ENCODE measurements around the gene STK11.

The STK11 gene

DNA sequence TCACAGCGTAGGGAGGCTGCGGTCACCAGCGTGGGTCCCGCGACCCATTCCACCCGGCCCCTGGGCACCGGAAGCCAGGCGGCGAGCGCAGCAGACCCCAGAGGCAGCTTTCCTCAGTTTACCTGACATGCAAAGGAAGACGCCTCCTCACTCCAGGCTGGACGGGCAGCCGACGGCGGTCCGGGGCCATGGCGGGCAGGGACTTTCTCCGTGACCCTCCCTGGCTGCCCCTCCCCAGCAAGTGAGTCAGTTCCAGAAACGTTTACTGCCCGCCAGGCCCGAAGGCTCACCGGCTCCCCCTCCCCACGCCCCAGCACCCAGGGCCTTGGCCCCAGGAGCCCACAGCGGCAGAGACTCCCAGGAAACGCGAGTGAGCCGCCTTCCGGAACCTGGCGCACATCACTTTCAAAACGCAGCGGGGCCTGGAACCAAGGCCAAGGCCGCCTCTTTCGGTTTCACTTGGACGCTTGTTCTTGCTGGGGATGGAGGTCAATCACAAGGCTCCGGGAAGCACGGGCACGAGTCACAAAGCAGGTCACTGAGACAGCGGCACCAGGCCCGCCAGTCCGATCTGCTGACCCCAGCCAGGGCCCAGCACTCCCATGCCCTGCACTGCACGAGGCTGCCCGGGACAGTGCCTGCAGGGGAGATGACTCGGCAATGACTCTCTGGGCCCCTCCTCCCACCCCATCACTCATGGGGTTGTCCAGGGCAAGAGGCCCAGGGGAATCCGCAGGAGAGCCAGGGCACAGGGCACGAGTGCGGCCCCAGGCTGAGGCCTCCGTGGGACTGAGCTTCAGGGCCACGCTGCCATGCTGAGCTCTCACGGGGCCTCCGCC, 36.8 kb upstream of the STK11 start:
- no peak overlapping the region for H3K27ac ChIP-seq (replicated peaks)
- H3K4me3 ChIP-seq (replicated peaks; ENCODE audit: insufficient read depth, low read length), result no peak overlapping the region
- H3K27me3 ChIP-seq (ENCODE audit: insufficient read depth, poor library complexity, severe bottlenecking), result no peaks in the 10 kb centered on the region
- no peak for DNase-seq (ENCODE audit: low read depth in 1 of 2, low spot score in 1 of 2)
- TF ChIP-seq SPI1 (IDR thresholded peaks at IDR 0.05; ENCODE audit: borderline replicate concordance, low read depth) (no peak), GABPA (IDR thresholded peaks at IDR 0.05; ENCODE audit: low read depth) (no peak), POLR2AphosphoS5 (IDR thresholded peaks at IDR 0.05; ENCODE audit: low read depth) (no peak)
- TF ChIP-seq, protein P1, sequence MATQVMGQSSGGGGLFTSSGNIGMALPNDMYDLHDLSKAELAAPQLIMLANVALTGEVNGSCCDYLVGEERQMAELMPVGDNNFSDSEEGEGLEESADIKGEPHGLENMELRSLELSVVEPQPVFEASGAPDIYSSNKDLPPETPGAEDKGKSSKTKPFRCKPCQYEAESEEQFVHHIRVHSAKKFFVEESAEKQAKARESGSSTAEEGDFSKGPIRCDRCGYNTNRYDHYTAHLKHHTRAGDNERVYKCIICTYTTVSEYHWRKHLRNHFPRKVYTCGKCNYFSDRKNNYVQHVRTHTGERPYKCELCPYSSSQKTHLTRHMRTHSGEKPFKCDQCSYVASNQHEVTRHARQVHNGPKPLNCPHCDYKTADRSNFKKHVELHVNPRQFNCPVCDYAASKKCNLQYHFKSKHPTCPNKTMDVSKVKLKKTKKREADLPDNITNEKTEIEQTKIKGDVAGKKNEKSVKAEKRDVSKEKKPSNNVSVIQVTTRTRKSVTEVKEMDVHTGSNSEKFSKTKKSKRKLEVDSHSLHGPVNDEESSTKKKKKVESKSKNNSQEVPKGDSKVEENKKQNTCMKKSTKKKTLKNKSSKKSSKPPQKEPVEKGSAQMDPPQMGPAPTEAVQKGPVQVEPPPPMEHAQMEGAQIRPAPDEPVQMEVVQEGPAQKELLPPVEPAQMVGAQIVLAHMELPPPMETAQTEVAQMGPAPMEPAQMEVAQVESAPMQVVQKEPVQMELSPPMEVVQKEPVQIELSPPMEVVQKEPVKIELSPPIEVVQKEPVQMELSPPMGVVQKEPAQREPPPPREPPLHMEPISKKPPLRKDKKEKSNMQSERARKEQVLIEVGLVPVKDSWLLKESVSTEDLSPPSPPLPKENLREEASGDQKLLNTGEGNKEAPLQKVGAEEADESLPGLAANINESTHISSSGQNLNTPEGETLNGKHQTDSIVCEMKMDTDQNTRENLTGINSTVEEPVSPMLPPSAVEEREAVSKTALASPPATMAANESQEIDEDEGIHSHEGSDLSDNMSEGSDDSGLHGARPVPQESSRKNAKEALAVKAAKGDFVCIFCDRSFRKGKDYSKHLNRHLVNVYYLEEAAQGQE (IDR thresholded peaks at IDR 0.05; ENCODE audit: insufficient replicate concordance, low read depth), result no peak
- TF ChIP-seq, protein P2, sequence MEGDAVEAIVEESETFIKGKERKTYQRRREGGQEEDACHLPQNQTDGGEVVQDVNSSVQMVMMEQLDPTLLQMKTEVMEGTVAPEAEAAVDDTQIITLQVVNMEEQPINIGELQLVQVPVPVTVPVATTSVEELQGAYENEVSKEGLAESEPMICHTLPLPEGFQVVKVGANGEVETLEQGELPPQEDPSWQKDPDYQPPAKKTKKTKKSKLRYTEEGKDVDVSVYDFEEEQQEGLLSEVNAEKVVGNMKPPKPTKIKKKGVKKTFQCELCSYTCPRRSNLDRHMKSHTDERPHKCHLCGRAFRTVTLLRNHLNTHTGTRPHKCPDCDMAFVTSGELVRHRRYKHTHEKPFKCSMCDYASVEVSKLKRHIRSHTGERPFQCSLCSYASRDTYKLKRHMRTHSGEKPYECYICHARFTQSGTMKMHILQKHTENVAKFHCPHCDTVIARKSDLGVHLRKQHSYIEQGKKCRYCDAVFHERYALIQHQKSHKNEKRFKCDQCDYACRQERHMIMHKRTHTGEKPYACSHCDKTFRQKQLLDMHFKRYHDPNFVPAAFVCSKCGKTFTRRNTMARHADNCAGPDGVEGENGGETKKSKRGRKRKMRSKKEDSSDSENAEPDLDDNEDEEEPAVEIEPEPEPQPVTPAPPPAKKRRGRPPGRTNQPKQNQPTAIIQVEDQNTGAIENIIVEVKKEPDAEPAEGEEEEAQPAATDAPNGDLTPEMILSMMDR (IDR thresholded peaks at IDR 0.05; ENCODE audit: insufficient read depth, low read length), result no peak

GRCh38 chr19:1169411-1169791, 36.2 kb upstream of the STK11 start:
- H3K4me3 ChIP-seq (replicated peaks; ENCODE audit: insufficient read depth, low read length), result no peak overlapping the region
- no peak for DNase-seq (ENCODE audit: low read depth in 1 of 2, low spot score in 1 of 2)
- no peak for TF ChIP-seq POLR2AphosphoS5 (IDR thresholded peaks at IDR 0.05; ENCODE audit: low read depth)
- TF ChIP-seq, protein P2 (IDR thresholded peaks at IDR 0.05; ENCODE audit: insufficient read depth, low read length), result no peak
- no peak for TF ChIP-seq SPI1 (IDR thresholded peaks at IDR 0.05; ENCODE audit: borderline replicate concordance, low read depth)
- TF ChIP-seq, protein P1 (IDR thresholded peaks at IDR 0.05; ENCODE audit: insufficient replicate concordance, low read depth), result no peak
- no peak for TF ChIP-seq GABPA (IDR thresholded peaks at IDR 0.05; ENCODE audit: low read depth)
- no peak overlapping the region for H3K27ac ChIP-seq (replicated peaks)
- no peaks in the 10 kb centered on the region for H3K27me3 ChIP-seq (ENCODE audit: insufficient read depth, poor library complexity, severe bottlenecking)

DNA sequence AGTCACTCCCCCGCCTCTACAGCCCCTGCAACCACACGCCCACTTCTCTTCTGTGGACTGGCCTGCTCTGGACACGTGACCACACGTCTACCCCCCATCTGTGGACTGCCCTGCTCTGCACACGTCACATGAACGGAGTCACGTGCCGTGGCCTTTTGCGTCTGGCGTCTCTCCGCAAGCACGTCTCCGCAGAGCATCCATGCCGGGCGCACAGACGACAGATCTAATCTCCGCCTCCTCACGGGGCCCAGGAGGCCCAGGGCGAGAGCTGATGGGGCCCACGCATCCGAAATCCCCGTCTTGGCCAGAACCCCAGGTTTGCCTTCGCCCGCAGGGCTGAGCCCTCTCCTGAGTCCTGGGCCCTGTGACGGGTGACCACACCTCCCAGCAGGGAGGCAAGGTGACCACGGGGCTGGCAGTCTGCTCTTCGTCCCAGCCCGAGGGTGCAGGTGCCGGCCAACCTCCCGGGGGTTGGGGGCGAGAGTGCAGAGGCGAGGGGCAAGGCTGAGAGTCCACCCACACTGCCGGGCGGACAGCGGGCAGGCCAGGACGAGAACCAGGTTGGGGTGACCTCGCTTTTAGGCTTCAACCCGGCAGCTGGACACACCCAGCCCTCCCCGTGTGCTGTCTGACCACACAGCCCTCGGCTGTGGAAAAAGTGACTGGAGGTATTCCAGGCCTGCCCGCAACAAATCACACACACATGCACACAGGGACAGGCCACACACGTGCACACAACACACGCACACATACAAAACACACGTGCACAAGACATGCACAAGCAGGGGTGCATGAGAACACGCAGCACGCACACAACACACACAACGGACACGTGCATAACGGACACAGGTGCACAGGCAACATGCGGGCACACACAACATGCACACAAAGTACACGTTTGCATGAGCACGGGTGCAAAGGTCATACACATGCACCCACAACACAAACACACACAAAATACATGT, 35.4 kb upstream of the STK11 start:
- TF ChIP-seq SPI1 (IDR thresholded peaks at IDR 0.05; ENCODE audit: borderline replicate concordance, low read depth) (no peak), GABPA (IDR thresholded peaks at IDR 0.05; ENCODE audit: low read depth) (no peak), POLR2AphosphoS5 (IDR thresholded peaks at IDR 0.05; ENCODE audit: low read depth) (no peak)
- TF ChIP-seq, protein P2 (IDR thresholded peaks at IDR 0.05; ENCODE audit: insufficient read depth, low read length), result no peak
- TF ChIP-seq, protein P1 (IDR thresholded peaks at IDR 0.05; ENCODE audit: insufficient replicate concordance, low read depth), result no peak
- H3K27ac ChIP-seq (replicated peaks), result no peak overlapping the region
- DNase-seq (ENCODE audit: low read depth in 1 of 2, low spot score in 1 of 2), result no peak

More for the DNA sequence above, 35.4 kb upstream of the STK11 start:
- no peak overlapping the region for H3K4me3 ChIP-seq (replicated peaks; ENCODE audit: insufficient read depth, low read length)
- H3K27me3 ChIP-seq (ENCODE audit: insufficient read depth, poor library complexity, severe bottlenecking), result no peaks in the 10 kb centered on the region

Data from HL-60 (cell line).